ENCODE data around the gene SEC23IP.
A peak's percentile ranks its signal among the peaks of the same experiment; 100 is the strongest.
"Not testable (repeated sequence)": the region's sequence is repeated elsewhere in the genome, so short reads cannot be mapped to it uniquely, and the experiment has no call there.

The SEC23IP gene

DNA sequence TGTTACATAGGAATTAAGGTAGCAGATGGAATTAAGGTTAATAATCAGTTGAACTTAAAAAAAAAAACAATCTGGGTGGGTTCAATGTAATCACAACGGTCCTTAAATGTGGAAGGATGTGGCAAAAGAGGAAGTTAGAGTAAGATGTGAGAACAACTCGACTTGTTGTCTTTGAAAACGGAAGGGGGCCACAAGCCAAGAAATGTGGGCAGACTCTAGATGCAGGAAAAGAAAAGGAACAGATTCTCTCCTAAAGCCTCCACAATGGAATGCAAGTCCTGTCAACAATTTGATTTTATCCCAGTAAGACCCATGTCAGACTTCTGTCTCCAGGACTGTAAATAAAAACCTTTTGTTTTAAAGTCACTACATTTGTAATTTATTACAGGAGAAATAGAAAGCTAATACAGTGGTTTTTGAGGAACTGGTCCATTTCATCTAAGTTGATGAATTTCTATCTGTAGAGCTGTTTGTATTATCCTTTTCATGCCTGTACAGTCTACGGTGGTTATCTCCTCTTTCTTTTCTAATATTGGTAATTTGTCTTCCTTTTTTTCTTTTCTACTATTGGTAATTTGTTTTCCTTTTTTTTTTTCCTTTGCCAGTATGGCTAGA lies 28.5 kb upstream of the SEC23IP start:
- ATAC-seq (replicated peaks; ENCODE audit: extremely low read depth, poor library complexity, severe bottlenecking) = no peak
- H3K36me3 Mint-ChIP-seq (ENCODE audit: insufficient read depth) = peaks cover 8% of the 10 kb centered on the region
- peaks cover 6% of the 10 kb centered on the region for H3K9me3 Mint-ChIP-seq
- H3K4me1 Mint-ChIP-seq = peaks cover 54% of the 10 kb centered on the region
- H3K4me3 Mint-ChIP-seq = no peak overlapping the region
- H3K27me3 Mint-ChIP-seq = no peaks in the 10 kb centered on the region
- DNase-seq (ENCODE audit: low spot score in 2 of 2) = no peak
- H3K27ac Mint-ChIP-seq (ENCODE audit: low read depth) = peak overlapping the region; percentile 81

DNA sequence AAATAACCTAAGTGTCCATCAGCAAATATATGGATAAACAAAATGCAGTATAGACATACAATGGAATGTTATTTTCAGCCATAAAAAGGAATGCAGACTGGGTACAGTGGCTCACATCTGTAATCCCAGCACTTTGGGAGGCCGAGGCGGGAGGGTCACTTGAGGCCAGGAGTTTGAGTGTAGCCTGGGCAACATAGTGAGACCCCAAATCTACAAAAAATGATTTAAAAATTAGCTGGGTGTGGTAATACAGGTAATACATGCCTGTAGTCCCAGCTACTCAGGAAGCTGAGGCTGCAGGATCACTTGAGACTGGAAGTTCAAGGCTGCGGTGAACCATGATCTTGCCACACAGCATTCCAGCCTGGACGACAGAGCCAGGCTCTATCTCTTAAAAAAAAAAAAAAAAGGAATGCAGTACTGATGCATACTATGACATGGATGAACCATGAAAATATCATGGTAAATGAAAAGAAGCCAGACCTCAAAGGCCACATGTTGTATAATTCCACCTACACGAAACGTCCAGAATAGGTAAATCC lies 26.8 kb upstream of the SEC23IP start:
- peaks cover 7% of the 10 kb centered on the region for H3K36me3 Mint-ChIP-seq (ENCODE audit: insufficient read depth)
- DNase-seq (ENCODE audit: low spot score in 2 of 2) (no peak), ATAC-seq (replicated peaks; ENCODE audit: extremely low read depth, poor library complexity, severe bottlenecking) (no peak)
- H3K4me3 Mint-ChIP-seq = no peak overlapping the region
- H3K27me3 Mint-ChIP-seq = no peaks in the 10 kb centered on the region
- peaks cover 57% of the 10 kb centered on the region for H3K4me1 Mint-ChIP-seq
- H3K27ac Mint-ChIP-seq (ENCODE audit: low read depth) = no peak overlapping the region
- H3K9me3 Mint-ChIP-seq = peaks cover 6% of the 10 kb centered on the region

DNA sequence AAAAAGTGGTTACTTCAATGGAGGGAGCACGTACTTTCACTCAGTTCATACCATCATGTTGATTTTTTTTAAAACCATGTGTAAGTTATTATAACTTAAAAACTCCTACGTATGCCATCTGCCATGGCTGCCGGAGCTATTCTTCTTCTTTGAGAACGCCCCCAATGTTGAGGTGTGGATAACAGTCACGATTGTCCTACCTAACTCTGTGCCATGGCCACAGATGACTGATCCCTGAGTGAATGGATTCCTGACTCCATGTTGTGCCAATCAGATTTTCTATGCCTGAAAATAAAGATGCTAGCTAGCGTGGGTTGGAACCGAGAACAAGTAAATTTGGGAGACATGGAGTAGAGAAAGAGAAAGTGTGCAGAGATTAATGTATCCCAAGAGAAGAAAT lies 25.2 kb upstream of the SEC23IP start:
- Mint-ChIP-seq H3K9me3 (peaks cover 6% of the 10 kb centered on the region), H3K36me3 (ENCODE audit: insufficient read depth) (peaks cover 7% of the 10 kb centered on the region), H3K27me3 (no peaks in the 10 kb centered on the region), H3K27ac (ENCODE audit: low read depth) (no peak overlapping the region), H3K4me1 (peaks cover 54% of the 10 kb centered on the region), H3K4me3 (no peak overlapping the region)
- DNase-seq (ENCODE audit: low spot score in 2 of 2) (no peak), ATAC-seq (replicated peaks; ENCODE audit: extremely low read depth, poor library complexity, severe bottlenecking) (no peak)

DNA sequence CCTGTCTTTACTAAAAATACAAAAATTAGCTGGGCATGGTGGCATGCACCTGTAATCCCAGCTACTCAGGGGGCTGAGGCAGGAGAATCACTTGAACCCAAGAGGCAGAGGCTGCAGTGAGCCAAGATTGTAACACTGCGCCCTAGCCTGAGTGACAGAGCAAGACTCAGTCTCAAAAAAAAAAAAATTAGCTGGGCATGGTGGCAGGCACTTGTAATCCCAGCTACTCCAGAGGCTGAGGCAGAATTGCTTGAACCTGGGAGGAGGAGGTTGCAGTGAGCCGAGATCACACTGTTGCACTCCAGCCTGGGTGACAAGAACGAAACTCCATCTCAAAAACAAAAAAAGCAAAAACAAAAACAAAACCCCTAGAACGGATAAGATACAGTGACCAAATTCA lies 23.1 kb upstream of the SEC23IP start:
- Mint-ChIP-seq H3K4me3 (peak overlapping the region; percentile 29), H3K27ac (ENCODE audit: low read depth) (peak overlapping the region; percentile 61), H3K4me1 (peaks cover 57% of the 10 kb centered on the region), H3K36me3 (ENCODE audit: insufficient read depth) (peaks cover 12% of the 10 kb centered on the region)
- not testable (repeated sequence) for H3K9me3 Mint-ChIP-seq; ATAC-seq (replicated peaks; ENCODE audit: extremely low read depth, poor library complexity, severe bottlenecking); DNase-seq (ENCODE audit: low spot score in 2 of 2); H3K27me3 Mint-ChIP-seq

DNA sequence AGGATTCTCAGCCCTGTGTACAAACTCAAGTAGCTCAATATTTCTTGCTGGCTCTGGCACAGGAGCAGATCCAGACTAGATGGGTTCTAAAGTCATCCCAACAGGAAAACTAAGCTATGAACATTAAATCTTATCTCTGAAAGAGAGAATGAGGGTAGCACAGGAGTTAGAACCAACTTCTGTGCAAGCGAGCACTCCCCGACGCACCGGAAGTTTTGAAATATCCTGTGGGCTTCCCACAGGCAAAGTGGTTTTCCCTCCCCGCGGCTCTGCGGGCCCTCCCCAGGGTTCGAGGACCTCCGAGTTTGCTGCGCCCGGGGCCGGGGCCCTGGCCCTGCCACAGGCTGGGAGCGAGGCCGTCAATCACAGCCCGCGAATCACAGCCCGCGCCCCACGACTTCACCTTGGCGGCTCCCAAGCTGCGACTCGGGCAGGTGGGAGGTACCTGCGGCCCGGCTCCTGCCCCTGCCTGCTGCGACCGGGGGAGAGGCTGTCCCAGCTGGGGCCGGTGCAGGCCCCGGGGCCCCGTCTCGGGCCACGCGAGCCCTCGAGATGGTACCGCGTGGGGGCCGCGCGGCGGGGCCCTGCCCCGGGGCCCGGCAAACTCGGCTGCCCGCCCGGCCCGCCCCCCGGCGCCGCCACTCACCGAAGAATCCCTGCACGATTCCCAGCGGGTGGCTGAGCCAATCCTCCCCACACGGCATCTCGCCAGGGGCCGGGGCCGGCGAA lies 20.5 kb upstream of the SEC23IP start:
- Mint-ChIP-seq H3K36me3 (ENCODE audit: insufficient read depth) (peaks cover 12% of the 10 kb centered on the region), H3K4me1 (peaks cover 46% of the 10 kb centered on the region), H3K4me3 (peak overlapping the region; percentile 83), H3K27me3 (no peaks in the 10 kb centered on the region), H3K27ac (ENCODE audit: low read depth) (peak overlapping the region; percentile 56), H3K9me3 (no peaks in the 10 kb centered on the region)
- DNase-seq (ENCODE audit: low spot score in 2 of 2) (peak; percentile 18 to 19), ATAC-seq (replicated peaks; ENCODE audit: extremely low read depth, poor library complexity, severe bottlenecking) (peak; percentile 29)

DNA sequence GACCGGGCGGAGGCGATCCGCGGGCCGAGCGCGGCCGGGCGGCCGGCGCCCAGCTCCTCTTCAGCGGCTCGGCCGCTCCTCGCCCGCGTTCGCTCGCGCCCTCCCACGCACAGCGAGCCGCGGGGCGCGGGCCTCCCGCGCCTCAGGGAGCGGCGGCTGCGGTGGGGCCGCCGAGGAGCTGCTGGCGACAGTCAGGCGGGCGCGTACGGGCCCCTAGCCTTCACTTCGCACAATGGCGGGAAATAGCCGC lies 20.0 kb upstream of the SEC23IP start, which contains the start of gene MCMBP:
Gene MCMBP (minus strand): TSS at position 234 of the 250 bp plus-strand sequence. CDS start 259 bp downstream, outside the sequence.
- Mint-ChIP-seq H3K9me3 (no peaks in the 10 kb centered on the region), H3K4me3 (peak within 1 kb of the TSS; percentile 83), H3K27me3 (no peaks in the 10 kb centered on the region), H3K36me3 (ENCODE audit: insufficient read depth) (peaks cover 12% of the 10 kb centered on the region), H3K27ac (ENCODE audit: low read depth) (peak within 1 kb of the TSS; percentile 82), H3K4me1 (peaks cover 42% of the 10 kb centered on the region)
- DNase-seq (ENCODE audit: low spot score in 2 of 2) (no peak), ATAC-seq (replicated peaks; ENCODE audit: extremely low read depth, poor library complexity, severe bottlenecking) (no peak)

DNA sequence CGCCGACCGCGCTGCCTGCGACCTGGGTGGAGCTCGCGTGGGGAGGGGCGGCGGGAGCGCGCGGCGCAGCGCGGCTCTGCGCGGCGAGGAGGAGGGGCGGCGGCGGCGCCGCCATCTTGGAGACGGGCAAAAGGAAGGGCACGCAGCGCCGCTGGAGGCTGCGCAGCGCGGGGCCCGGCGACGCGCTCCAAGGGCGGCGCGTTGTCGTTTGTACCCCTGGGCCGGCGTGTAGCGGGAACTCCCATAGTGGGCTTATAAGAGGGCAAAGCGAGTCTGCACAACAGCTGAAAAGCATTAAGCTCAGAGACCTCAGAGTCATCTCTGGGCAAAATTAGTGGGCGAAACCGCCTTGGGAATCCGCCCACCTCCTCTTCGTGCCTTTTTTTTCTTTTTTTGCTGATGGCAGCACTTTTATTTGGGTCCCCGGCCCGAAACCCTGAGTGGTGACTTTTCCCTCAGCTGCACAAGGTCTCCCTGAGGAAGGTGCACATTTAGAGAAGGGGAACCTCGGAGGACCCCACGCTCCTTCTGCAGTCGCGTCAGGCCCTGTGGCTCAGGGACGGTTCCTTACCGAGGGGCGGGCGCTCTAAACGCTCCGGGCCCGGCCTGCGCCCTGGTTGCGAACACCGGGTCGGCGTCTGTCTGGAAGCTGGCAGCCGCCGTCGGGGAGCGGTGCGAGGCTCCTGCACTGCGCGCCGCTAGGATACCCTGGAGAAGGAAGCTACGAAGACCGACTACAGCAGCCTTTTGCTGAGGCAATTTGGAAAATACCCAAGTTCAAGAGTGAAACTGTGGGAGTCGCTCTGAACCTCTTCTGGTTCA lies 19.5 kb upstream of the SEC23IP start:
- ATAC-seq (replicated peaks; ENCODE audit: extremely low read depth, poor library complexity, severe bottlenecking) (peak; percentile 94), DNase-seq (ENCODE audit: low spot score in 2 of 2) (peak; percentile 73 to 77)
- H3K9me3 Mint-ChIP-seq = no peaks in the 10 kb centered on the region
- H3K4me1 Mint-ChIP-seq = peaks cover 37% of the 10 kb centered on the region
- H3K27ac Mint-ChIP-seq (ENCODE audit: low read depth) = peak overlapping the region; percentile 82
- peaks cover 12% of the 10 kb centered on the region for H3K36me3 Mint-ChIP-seq (ENCODE audit: insufficient read depth)
- no peaks in the 10 kb centered on the region for H3K27me3 Mint-ChIP-seq
- H3K4me3 Mint-ChIP-seq = peak overlapping the region; percentile 83

DNA sequence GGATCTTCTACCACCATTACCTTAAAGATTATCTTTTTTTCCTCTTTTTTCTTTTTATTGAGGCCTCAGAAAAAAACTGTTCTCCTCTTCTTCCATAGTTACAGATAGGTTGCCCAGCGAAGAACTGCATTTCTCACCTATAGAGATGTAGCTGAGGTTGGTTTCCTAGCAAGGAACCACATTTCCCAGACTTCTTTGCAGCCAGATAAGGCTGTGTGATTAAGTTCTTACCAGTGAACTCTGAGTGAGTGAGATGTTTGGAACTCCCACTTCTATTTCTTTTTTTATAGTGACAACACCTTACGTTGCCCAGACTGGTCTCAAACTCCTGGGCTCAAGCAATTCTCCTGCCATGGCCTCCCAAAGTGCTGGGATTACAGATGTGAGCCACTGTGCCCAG lies 14.0 kb upstream of the SEC23IP start:
- Mint-ChIP-seq H3K4me3 (no peak overlapping the region), H3K9me3 (no peaks in the 10 kb centered on the region), H3K4me1 (peaks cover 6% of the 10 kb centered on the region), H3K27ac (ENCODE audit: low read depth) (no peak overlapping the region), H3K27me3 (no peaks in the 10 kb centered on the region), H3K36me3 (ENCODE audit: insufficient read depth) (peaks cover 2% of the 10 kb centered on the region)
- DNase-seq (ENCODE audit: low spot score in 2 of 2) (no peak), ATAC-seq (replicated peaks; ENCODE audit: extremely low read depth, poor library complexity, severe bottlenecking) (no peak)

DNA sequence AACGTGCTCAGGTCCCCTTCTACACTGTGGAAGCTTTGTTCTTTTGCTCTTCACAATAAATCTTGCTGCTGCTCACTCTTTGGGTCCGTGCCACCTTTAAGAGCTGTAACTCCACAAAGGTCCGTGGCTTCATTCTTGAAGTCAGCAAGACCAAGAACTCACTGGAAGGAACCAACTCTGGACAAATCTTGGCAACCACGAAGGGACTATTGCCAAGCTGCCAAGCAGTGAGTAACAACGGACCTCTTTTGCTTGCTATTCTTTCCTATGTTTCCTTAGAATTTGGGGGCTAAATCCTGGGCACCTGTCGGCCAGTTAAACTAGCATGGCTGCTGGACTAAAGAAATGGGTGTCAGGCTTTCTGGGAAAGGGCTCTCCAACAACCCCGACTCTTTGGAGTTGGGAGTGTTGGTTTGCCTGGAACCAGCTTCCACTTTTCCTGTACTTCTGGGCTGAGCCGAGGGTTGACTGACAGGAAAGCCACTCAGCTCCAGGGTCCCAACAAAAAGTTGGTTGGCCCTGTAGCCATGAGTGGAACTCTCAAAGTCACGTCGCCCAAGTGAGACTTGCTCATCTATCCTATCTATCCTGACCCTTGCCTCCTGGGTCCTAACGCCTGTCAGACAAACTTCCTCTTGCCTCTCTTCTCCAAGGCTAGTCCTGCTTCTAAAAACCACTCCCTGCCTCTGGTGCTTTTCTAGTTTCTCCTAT lies 8.5 kb upstream of the SEC23IP start:
- not testable (repeated sequence) for DNase-seq (ENCODE audit: low spot score in 2 of 2); H3K27ac Mint-ChIP-seq (ENCODE audit: low read depth); H3K9me3 Mint-ChIP-seq; ATAC-seq (replicated peaks; ENCODE audit: extremely low read depth, poor library complexity, severe bottlenecking); H3K4me1 Mint-ChIP-seq; H3K4me3 Mint-ChIP-seq; H3K36me3 Mint-ChIP-seq (ENCODE audit: insufficient read depth)
- H3K27me3 Mint-ChIP-seq = peaks cover 12% of the 10 kb centered on the region

DNA sequence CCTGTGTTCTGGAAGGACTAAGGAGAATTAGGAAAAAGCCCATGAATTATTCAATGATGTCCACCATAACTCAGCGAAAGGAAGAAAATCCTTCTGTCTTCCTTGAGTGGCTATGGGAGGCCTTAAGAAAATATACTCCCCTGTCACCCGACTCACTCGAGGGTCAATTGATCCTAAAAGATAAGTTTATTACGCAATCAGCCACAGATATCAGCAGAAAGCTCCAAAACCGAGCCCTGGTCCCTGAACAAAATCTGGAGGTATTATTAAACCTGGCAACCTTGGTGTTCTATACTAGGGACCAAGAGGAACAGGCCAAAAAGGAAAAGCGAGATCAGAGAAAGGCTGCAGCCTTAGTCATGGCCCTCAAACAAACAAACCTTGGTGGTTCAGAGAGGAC lies 6.5 kb upstream of the SEC23IP start:
- peaks cover 12% of the 10 kb centered on the region for H3K27me3 Mint-ChIP-seq
- ATAC-seq (replicated peaks; ENCODE audit: extremely low read depth, poor library complexity, severe bottlenecking); H3K36me3 Mint-ChIP-seq (ENCODE audit: insufficient read depth); H3K4me3 Mint-ChIP-seq; H3K9me3 Mint-ChIP-seq; H3K27ac Mint-ChIP-seq (ENCODE audit: low read depth); H3K4me1 Mint-ChIP-seq; DNase-seq (ENCODE audit: low spot score in 2 of 2): not testable (repeated sequence)

DNA sequence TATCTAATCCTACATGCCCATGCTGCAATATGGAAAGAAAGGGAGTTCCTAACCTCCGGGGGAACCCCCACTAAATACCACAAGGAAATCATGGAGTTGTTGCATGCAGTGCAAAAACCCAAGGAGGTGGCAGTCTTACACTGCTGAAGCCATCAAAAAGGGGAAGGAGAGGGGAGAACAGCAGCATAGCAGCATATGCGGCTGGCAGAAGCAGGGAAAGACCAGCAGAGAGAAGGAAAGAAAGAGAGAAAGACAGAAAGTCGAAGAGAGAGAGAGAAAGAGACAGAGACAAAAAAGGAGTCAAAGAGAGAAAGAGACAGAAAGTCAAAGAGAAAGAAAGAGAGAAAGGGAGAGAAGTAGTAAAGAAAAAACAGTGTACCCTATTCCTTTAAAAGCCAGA lies 3.8 kb upstream of the SEC23IP start:
- DNase-seq (ENCODE audit: low spot score in 2 of 2); ATAC-seq (replicated peaks; ENCODE audit: extremely low read depth, poor library complexity, severe bottlenecking); H3K4me3 Mint-ChIP-seq; H3K27ac Mint-ChIP-seq (ENCODE audit: low read depth); H3K36me3 Mint-ChIP-seq (ENCODE audit: insufficient read depth); H3K9me3 Mint-ChIP-seq: not testable (repeated sequence)
- H3K4me1 Mint-ChIP-seq = peaks cover 10% of the 10 kb centered on the region
- H3K27me3 Mint-ChIP-seq = peaks cover 12% of the 10 kb centered on the region

DNA sequence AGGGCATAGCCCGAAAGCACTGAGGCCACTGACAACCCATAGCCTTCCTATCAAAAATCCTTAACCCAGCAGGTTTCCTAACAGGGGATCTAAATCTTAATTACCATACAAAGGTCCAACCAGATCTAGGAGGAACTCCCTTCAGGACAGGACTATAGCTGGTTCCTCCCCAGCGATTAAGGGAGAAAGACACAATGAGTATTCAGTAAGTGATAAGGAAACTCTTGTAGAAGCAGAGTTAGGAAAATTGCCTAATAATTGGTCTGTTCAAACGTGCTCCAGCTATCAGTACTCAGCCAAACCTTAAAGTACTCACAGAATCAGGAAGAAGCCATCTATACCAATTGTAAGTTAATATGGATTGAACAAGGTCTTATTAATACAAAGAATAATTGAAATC lies 3.3 kb upstream of the SEC23IP start:
- H3K4me3 Mint-ChIP-seq; H3K27ac Mint-ChIP-seq (ENCODE audit: low read depth); H3K27me3 Mint-ChIP-seq; H3K36me3 Mint-ChIP-seq (ENCODE audit: insufficient read depth); H3K9me3 Mint-ChIP-seq; ATAC-seq (replicated peaks; ENCODE audit: extremely low read depth, poor library complexity, severe bottlenecking); DNase-seq (ENCODE audit: low spot score in 2 of 2): not testable (repeated sequence)
- peaks cover 15% of the 10 kb centered on the region for H3K4me1 Mint-ChIP-seq

Measured in central memory CD8-positive, alpha-beta T cell (primary cell).